Panc1 (cell line): ENCODE data around the gene MKLN1.

ENCODE experiments used
- CTCF ChIP-seq: fragments of 450-650 bp; IDR thresholded peaks from 2 replicates; pipeline ENCODE4 v1.5.1; 2017; ENCODE audit warnings: mild to moderate bottlenecking
- POLR2AphosphoS5 ChIP-seq: IDR thresholded peaks from 2 replicates; pipeline ENCODE4 v1.6.1; 2012; ENCODE audit warnings: mild to moderate bottlenecking, low read depth, low read length, moderate library complexity

- no peak for TF ChIP-seq POLR2AphosphoS5
- TF ChIP-seq CTCF = no peak
These were observed 196.4 kb downstream of the MKLN1 start for GRCh38 chr7:131524115-131524514.
